ENCODE data around the gene HNRNPM.

GRCh38 chr19:8396563-8397203, 48.1 kb upstream of the HNRNPM start:
- TF ChIP-seq, protein P1, sequence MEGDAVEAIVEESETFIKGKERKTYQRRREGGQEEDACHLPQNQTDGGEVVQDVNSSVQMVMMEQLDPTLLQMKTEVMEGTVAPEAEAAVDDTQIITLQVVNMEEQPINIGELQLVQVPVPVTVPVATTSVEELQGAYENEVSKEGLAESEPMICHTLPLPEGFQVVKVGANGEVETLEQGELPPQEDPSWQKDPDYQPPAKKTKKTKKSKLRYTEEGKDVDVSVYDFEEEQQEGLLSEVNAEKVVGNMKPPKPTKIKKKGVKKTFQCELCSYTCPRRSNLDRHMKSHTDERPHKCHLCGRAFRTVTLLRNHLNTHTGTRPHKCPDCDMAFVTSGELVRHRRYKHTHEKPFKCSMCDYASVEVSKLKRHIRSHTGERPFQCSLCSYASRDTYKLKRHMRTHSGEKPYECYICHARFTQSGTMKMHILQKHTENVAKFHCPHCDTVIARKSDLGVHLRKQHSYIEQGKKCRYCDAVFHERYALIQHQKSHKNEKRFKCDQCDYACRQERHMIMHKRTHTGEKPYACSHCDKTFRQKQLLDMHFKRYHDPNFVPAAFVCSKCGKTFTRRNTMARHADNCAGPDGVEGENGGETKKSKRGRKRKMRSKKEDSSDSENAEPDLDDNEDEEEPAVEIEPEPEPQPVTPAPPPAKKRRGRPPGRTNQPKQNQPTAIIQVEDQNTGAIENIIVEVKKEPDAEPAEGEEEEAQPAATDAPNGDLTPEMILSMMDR (IDR thresholded peaks at IDR 0.05) = peak; percentile 52 to 67 (median 54)
- no peak for TF ChIP-seq POLR2A (IDR thresholded peaks at IDR 0.05; ENCODE audit: low read depth)
- TF ChIP-seq POLR2AphosphoS5 (IDR thresholded peaks at IDR 0.05) = no peak
- TF ChIP-seq EP300 (IDR thresholded peaks at IDR 0.05) = no peak

Data from esophagus muscularis mucosa (tissue), 4 donors.